ENCODE data around the gene FGF8.

Gene FGF8

DNA sequence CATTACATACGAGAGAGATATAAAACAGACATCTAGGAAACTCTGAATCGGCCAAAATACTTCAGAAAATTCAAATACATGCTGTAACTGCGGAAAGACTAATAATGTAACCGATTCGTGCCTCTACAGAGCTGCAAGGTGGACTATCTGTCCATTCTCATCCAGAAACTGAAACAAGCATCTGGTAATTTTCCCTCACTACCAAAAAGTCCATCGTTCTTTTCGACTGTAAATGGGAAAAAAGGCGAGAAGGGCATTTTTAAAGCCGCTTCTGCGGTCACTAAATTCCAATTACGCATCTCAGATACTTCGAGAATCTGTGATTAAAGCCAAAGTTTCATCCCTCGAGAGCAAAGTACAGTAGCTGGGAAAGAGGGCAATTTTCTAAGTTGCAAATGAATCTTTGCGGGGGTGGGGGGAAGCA lies 41.0 kb upstream of the FGF8 start:
- no peak for TF ChIP-seq ZFX (IDR thresholded peaks at IDR 0.05; ENCODE audit: borderline replicate concordance)
- no peak for TF ChIP-seq CTCF (IDR thresholded peaks at IDR 0.05)
- H3K27ac ChIP-seq: peak overlapping the region; percentile 87

- H3K27ac ChIP-seq: no peak overlapping the region
These were observed 40.5 kb upstream of the FGF8 start for GRCh38 chr10:101816376-101816775.

DNA sequence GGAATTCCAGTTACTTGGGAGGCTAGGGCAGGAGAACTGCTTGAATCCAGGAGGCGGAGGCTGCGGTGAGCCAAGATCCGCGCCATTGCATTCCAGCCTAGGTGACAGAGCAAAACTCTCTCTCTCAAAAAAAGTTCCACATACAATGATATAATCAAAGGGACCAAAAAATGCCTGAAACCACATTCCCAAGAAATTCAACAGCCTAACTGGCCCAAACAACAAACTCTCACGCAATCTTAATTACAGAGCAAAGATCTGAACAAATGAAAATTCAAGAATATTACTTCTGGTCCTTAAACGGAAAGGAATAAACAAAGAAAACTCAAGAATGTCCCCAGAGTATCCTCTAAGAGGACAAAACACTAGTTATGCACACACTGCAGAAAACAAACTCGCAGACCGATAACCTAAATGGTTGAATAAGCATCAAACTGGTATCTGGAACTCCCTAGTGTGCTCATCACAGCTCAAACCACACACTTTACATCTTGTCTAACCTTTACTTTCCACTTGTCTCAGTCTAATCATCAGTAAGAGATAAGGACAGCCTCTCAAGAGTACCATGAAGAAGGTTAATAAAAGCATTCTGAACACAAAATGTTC lies 38.7 kb upstream of the FGF8 start:
- 0 out of 2 replicates have a peak overlapping the region, but pooled peaks have one; percentile 12 for H3K27ac ChIP-seq
- TF ChIP-seq ZFX (IDR thresholded peaks at IDR 0.05; ENCODE audit: borderline replicate concordance) (no peak), CTCF (IDR thresholded peaks at IDR 0.05) (no peak)

More at GRCh38 chr10:101816376-101816775, 40.5 kb upstream of the FGF8 start:
- TF ChIP-seq CTCF (IDR thresholded peaks at IDR 0.05): no peak
- no peak for TF ChIP-seq ZFX (IDR thresholded peaks at IDR 0.05; ENCODE audit: borderline replicate concordance)

DNA sequence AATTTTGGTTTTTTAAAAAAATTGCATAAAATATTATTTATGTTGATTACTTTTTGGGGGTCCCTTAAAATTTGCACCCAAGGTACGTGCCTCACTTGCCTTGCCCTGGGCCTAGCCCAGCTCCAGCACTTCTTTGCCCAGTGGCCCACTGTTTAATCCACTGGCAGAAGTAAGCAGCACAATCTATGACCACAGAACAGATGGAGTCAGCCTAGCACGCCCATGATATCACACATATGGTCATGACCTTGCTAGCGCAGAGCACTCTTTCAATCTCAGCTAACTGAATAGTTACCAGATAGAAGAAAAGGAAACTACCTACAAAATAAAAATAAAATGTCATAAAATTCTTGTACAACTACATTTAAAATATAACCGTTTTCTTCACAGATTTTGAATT lies 36.7 kb upstream of the FGF8 start:
- TF ChIP-seq CTCF (IDR thresholded peaks at IDR 0.05) (no peak), ZFX (IDR thresholded peaks at IDR 0.05; ENCODE audit: borderline replicate concordance) (no peak)
- H3K27ac ChIP-seq: no peak overlapping the region

DNA sequence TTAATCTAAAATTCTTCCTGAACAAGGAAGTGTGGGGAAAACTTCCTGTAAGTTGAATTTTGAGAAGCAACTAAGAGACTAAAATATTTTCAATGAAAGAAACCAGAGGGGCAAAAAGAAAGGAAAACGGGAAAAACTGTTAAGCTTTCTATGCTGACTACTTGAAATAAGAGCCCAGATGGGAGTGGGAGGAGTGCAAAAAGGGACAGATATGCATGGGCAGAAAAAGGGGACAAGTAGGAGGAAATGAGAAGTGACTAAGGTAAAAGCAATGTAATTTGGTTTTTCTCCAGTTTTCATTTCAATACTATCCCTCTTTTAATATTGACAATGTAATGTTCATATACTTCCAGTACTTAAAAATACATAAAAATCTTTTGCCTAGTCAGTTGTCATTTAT lies 31.2 kb upstream of the FGF8 start:
- no peak overlapping the region for H3K27ac ChIP-seq
- TF ChIP-seq CTCF (IDR thresholded peaks at IDR 0.05) (no peak), ZFX (IDR thresholded peaks at IDR 0.05; ENCODE audit: borderline replicate concordance) (no peak)

GRCh38 chr10:101803511-101803910 lies 27.6 kb upstream of the FGF8 start:
- TF ChIP-seq ZFX (IDR thresholded peaks at IDR 0.05; ENCODE audit: borderline replicate concordance) (no peak), CTCF (IDR thresholded peaks at IDR 0.05) (no peak)
- no peak overlapping the region for H3K27ac ChIP-seq

- TF ChIP-seq ZFX (IDR thresholded peaks at IDR 0.05; ENCODE audit: borderline replicate concordance): no peak
- no peak for TF ChIP-seq CTCF (IDR thresholded peaks at IDR 0.05)
- H3K27ac ChIP-seq: no peak overlapping the region
These were observed 21.6 kb upstream of the FGF8 start for GRCh38 chr10:101797403-101798059.
